ENCODE measurements around the gene WEE1. TPM values are rescaled to one million over a fixed set of nuclear protein-coding genes. Genes with fewer than 3 reads are reported as not detected.
A peak's percentile ranks its signal among the peaks of the same experiment; 100 is the strongest.

Gene WEE1
- polyA plus RNA-seq, 1 experiment, result 44.8 TPM

DNA sequence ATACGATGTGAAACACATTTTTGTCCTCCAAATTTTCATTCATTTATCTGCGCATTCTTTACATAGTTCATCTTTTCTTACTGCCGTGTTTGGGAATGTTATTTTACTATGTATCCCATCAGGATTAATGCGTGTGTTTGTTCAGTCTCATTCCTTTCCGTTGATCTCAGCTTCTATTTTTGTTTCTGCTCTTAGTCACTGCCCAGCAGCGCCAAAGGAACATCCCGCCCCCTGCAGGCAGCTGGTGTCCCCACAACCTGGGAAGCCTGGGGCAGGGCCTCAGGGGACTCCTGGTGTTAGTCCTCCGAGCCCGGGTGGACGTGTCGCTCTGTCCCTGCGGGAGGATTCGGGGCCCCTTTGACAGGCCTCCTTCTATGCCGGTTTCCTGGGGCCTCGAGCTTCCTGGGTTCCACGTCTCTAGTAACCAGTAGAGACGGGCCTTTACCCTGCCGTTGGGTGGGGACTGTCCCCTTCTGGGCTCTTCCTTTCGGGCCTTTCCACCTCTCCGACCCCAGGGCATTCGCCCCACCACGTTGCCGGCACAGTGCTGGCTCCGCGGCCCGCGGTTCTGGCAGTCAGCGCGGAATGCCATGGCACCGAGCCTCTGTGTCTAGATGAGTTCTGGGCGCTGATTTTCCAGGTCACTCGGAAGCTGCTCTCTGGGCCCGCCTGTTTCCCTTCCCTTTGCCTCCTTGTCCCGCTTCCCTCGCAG is 39.8 kb downstream of the WEE1 start:
- CTCF ChIA-PET, result interaction anchor here (0.5 to 2.2 kb wide), 32 partner anchors 9 to 753 kb away, joined by 3 to 15 read pairs (median 4); partner anchors contain the start of gene WEE1
- POLR2A ChIA-PET, result interaction anchor here (0.7 to 2.1 kb wide), 17 partner anchors 12 to 696 kb away, joined by 3 to 11 read pairs (median 4); partner anchors contain the start of genes ADM, SWAP70, WEE1 and ZNF143
- peak overlapping the region; percentile 51 for H3K4me3 ChIP-seq (ENCODE audit: low read depth, low read length)
- H3K27ac ChIP-seq (ENCODE audit: low read depth, low read length), result peak overlapping the region; percentile 99
- peak; percentile 97 for DNase-seq (ENCODE audit: low read depth, low spot score)
- TF ChIP-seq, protein P1, sequence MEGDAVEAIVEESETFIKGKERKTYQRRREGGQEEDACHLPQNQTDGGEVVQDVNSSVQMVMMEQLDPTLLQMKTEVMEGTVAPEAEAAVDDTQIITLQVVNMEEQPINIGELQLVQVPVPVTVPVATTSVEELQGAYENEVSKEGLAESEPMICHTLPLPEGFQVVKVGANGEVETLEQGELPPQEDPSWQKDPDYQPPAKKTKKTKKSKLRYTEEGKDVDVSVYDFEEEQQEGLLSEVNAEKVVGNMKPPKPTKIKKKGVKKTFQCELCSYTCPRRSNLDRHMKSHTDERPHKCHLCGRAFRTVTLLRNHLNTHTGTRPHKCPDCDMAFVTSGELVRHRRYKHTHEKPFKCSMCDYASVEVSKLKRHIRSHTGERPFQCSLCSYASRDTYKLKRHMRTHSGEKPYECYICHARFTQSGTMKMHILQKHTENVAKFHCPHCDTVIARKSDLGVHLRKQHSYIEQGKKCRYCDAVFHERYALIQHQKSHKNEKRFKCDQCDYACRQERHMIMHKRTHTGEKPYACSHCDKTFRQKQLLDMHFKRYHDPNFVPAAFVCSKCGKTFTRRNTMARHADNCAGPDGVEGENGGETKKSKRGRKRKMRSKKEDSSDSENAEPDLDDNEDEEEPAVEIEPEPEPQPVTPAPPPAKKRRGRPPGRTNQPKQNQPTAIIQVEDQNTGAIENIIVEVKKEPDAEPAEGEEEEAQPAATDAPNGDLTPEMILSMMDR (IDR thresholded peaks at IDR 0.05; ENCODE audit: low read depth, low read length), result peak; percentile 96
- H3K27me3 ChIP-seq (ENCODE audit: control insufficient read depth, insufficient read depth, low read length), result no peaks in the 10 kb centered on the region
- H3K9me3 ChIP-seq (ENCODE audit: control insufficient read depth, insufficient read depth, low read length), result no peaks in the 10 kb centered on the region

DNA sequence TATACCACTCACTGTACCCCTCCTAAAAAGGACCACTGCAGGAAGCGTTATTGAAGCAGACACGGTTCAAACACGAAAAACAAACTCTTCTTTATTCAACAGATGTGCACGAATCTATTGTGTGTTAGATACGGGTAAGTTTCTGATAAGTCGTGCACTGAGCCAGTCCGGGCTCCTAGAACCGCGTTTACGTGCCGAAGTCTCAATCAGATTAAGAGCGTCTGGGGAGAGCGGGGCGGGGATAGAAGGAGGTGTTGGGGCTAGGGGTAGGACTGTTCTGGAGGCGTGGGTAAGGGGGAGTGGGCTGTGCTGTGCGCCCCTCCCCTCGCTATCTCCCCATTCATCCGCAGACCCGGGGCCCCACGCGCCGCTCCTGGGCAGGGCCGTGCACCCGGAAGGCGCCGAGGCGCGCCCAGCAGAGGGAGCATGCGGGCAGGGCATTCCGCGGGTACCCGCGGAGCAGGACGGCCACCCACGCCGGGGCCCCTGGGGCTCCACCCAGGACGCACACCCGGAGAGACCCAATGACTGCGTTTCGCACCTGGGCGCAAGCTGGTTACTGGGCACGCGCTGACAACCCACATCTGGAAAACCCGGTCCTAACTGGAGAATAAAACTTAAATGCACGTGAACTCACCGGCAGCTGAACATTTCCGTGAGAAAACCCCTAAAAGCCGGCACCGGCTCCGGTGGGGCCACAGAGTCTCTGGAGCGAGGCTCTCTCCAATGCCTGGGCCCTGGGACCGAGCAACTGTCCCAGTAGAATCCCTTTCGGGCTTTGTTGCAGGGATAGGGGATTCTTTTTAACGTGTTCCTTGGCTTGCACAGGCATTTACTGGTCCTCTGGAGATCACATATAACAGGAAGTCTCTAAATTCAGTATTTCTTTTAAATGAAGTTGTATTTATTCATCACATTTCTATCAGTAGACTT is 40.6 kb downstream of the WEE1 start:
- POLR2A ChIA-PET, result interaction anchor here (0.7 to 2.1 kb wide), 16 partner anchors 13 to 695 kb away, joined by 3 to 11 read pairs (median 4); partner anchors contain the start of genes ADM, WEE1 and ZNF143

DNA sequence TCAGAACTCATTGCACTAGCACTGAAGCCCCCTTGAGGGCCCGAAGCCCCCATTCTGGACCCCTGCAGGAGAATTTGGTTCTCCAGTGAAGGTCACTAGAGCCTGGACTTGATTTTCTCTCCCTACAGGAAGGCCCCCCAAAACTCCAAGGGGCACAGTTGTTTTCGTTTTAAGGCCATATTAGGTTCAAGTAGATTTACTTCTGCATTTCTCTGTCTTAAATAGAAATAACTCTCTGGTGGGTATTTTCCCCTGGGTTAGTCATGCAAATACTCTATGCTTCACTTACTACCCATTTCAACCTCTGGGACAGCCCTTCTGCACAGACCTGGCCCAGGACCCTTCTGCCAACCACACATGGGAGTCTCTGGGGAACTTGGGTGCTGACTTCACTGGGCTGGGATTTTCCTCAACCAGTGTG is 41.6 kb downstream of the WEE1 start:
- TF ChIP-seq, protein P1 (IDR thresholded peaks at IDR 0.05; ENCODE audit: low read depth, low read length), result no peak
- Histone ChIP-seq H3K27me3 (ENCODE audit: control insufficient read depth, insufficient read depth, low read length) (no peaks in the 10 kb centered on the region), H3K27ac (ENCODE audit: low read depth, low read length) (no peak overlapping the region), H3K9me3 (ENCODE audit: control insufficient read depth, insufficient read depth, low read length) (no peaks in the 10 kb centered on the region), H3K4me3 (ENCODE audit: low read depth, low read length) (no peak overlapping the region)
- ChIA-PET CTCF (no interaction called here), POLR2A (no interaction called here)
- no peak for DNase-seq (ENCODE audit: low read depth, low spot score)

More for the DNA sequence above, 40.6 kb downstream of the WEE1 start:
- peak; percentile 51 for DNase-seq (ENCODE audit: low read depth, low spot score)
- Histone ChIP-seq H3K27me3 (ENCODE audit: control insufficient read depth, insufficient read depth, low read length) (no peaks in the 10 kb centered on the region), H3K4me3 (ENCODE audit: low read depth, low read length) (peak overlapping the region; percentile 51), H3K27ac (ENCODE audit: low read depth, low read length) (peak overlapping the region; percentile 99), H3K9me3 (ENCODE audit: control insufficient read depth, insufficient read depth, low read length) (no peaks in the 10 kb centered on the region)
- CTCF ChIA-PET, result interaction anchor here (0.6 to 2.2 kb wide), 23 partner anchors 10 to 710 kb away, joined by 3 to 15 read pairs (median 4); partner anchors contain the start of gene WEE1
- TF ChIP-seq, protein P1 (IDR thresholded peaks at IDR 0.05; ENCODE audit: low read depth, low read length), result peak; percentile 78

DNA sequence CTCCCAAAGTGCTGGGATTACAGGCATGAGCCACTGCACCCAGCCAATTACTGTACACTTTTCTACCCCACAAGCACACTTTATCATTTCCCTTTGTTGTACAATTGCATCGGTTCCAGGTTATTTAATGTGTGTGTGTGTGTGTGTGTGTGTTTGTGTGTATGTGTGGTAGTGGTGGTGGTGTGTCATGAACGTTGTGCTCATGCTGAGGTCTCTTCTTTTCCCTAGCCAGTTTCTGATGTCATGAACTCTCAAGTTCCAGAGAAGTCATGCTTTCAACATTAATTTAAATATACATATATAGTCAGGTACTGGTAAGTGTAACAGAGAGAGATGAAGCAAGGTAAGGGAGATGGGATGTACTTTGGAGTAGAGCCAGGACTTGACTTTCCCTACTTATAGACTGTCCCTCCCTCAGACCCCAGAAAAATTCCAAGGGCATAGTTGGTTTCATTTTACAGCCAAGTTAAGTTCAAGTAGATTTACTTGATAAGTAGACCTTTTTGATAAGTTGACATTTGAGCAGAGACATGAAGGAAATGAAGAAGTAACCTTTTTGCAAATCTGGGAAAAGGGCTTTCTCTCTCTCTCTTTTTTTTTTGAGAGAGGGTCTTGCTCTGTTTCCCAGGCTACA is 42.7 kb downstream of the WEE1 start:
- TF ChIP-seq, protein P1 (IDR thresholded peaks at IDR 0.05; ENCODE audit: low read depth, low read length), result no peak
- ChIA-PET CTCF (no interaction called here), POLR2A (no interaction called here)
- no peak overlapping the region for H3K4me3 ChIP-seq (ENCODE audit: low read depth, low read length)
- H3K27ac ChIP-seq (ENCODE audit: low read depth, low read length), result no peak overlapping the region
- no peaks in the 10 kb centered on the region for H3K27me3 ChIP-seq (ENCODE audit: control insufficient read depth, insufficient read depth, low read length)
- no peaks in the 10 kb centered on the region for H3K9me3 ChIP-seq (ENCODE audit: control insufficient read depth, insufficient read depth, low read length)
- DNase-seq (ENCODE audit: low read depth, low spot score), result no peak
